Measurements from ENCODE around the gene TUBA1A. TPM values are rescaled to one million over a fixed set of nuclear protein-coding genes. Genes with fewer than 3 reads are reported as not detected.
A peak's percentile ranks its signal among the peaks of the same experiment; 100 is the strongest.

TUBA1A gene
- 480 and 921 TPM in 2 replicates for total RNA-seq (2012; rRNA removed)

- Histone ChIP-seq H3K9ac (ENCODE audit: low read depth, low read length) (peak within 1 kb of the TSS; percentile 98), H3K36me3 (ENCODE audit: insufficient read depth, low read length) (peaks cover 20% of the 10 kb centered on the region), H3K9me3 (replicated peaks; ENCODE audit: low read length) (no peaks in the 10 kb centered on the region), H3K4me2 (ENCODE audit: low read length) (peak within 1 kb of the TSS; percentile 84), H3K4me3 (ENCODE audit: low read length) (peak within 1 kb of the TSS; percentile 90), H3K27me3 (ENCODE audit: control insufficient read depth, insufficient read depth, low read length) (no peaks in the 10 kb centered on the region), H3K4me1 (ENCODE audit: control insufficient read depth, insufficient read depth, low read length) (peaks cover 21% of the 10 kb centered on the region)
These were observed at the start of gene TUBA1A for GRCh38 chr12:49188916-49189367. TUBA1A (minus strand) TSS chr12:49189080; CDS start chr12:49188979, 101 bp downstream.

GRCh38 chr12:49236423-49236822, 47.5 kb upstream of the TUBA1A start:
- no peaks in the 10 kb centered on the region for H3K9me3 ChIP-seq (replicated peaks; ENCODE audit: low read length)
- no peak overlapping the region for H3K4me2 ChIP-seq (ENCODE audit: low read length)
- H3K9ac ChIP-seq (ENCODE audit: low read depth, low read length) = no peak overlapping the region
- H3K4me3 ChIP-seq (ENCODE audit: low read length) = no peak overlapping the region
- H3K4me1 ChIP-seq (ENCODE audit: control insufficient read depth, insufficient read depth, low read length) = peaks cover 27% of the 10 kb centered on the region
- H3K27me3 ChIP-seq (ENCODE audit: control insufficient read depth, insufficient read depth, low read length) = no peaks in the 10 kb centered on the region
- H3K36me3 ChIP-seq (ENCODE audit: insufficient read depth, low read length) = no peaks in the 10 kb centered on the region

DNA sequence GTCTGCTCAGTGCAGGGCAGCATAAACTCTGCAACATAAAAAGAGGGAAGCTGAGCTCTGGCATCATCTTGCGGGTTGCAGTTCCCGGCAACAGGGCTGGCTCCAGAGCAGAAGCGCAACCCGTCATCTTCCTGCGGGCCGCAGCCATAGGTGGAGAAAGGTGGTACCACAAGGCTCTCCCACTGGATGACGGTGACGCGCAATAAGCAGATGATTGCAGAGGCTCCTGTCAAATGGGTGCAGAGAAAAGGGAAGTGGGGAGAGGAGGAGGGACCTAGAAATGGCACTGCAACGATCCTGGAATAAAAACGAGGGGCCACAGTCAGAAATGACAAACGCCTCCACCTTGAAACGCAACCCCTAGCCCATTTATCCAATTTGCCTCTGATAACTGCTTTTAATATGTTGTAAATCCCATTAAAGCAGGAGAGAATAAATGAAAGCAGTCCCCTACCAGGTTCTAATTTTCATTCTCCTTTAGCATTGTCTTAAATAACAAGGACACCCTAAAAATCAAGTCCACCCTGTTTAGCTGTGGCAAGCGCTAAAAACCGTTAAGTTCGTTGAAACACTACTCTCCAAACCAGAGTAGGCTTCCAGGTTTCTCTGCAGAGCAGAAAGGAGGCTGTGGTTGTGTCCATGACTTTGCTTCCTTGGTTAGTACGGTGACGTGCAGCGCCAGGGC, 45.1 kb upstream of the TUBA1A start:
- Histone ChIP-seq H3K27me3 (ENCODE audit: control insufficient read depth, insufficient read depth, low read length) (no peaks in the 10 kb centered on the region), H3K4me3 (ENCODE audit: low read length) (peak overlapping the region; percentile 54), H3K36me3 (ENCODE audit: insufficient read depth, low read length) (no peaks in the 10 kb centered on the region), H3K4me2 (ENCODE audit: low read length) (peak overlapping the region; percentile 80), H3K9ac (ENCODE audit: low read depth, low read length) (peak overlapping the region; percentile 88), H3K9me3 (replicated peaks; ENCODE audit: low read length) (no peaks in the 10 kb centered on the region), H3K4me1 (ENCODE audit: control insufficient read depth, insufficient read depth, low read length) (peaks cover 27% of the 10 kb centered on the region)

- H3K27me3 ChIP-seq (ENCODE audit: control insufficient read depth, insufficient read depth, low read length) = no peaks in the 10 kb centered on the region
- H3K9ac ChIP-seq (ENCODE audit: low read depth, low read length) = peak overlapping the region; percentile 78
- no peaks in the 10 kb centered on the region for H3K9me3 ChIP-seq (replicated peaks; ENCODE audit: low read length)
- H3K4me2 ChIP-seq (ENCODE audit: low read length) = peak overlapping the region; percentile 71
- H3K4me1 ChIP-seq (ENCODE audit: control insufficient read depth, insufficient read depth, low read length) = peaks cover 27% of the 10 kb centered on the region
- H3K4me3 ChIP-seq (ENCODE audit: low read length) = peak overlapping the region; percentile 52
- H3K36me3 ChIP-seq (ENCODE audit: insufficient read depth, low read length) = no peaks in the 10 kb centered on the region
These were observed 44.3 kb upstream of the TUBA1A start for GRCh38 chr12:49232940-49233841.

GRCh38 chr12:49231878-49232655, 43.2 kb upstream of the TUBA1A start:
- H3K4me3 ChIP-seq (ENCODE audit: low read length) = peak overlapping the region; percentile 52
- H3K27me3 ChIP-seq (ENCODE audit: control insufficient read depth, insufficient read depth, low read length) = no peaks in the 10 kb centered on the region
- peak overlapping the region; percentile 71 for H3K4me2 ChIP-seq (ENCODE audit: low read length)
- H3K9me3 ChIP-seq (replicated peaks; ENCODE audit: low read length) = no peaks in the 10 kb centered on the region
- peak overlapping the region; percentile 78 for H3K9ac ChIP-seq (ENCODE audit: low read depth, low read length)
- H3K36me3 ChIP-seq (ENCODE audit: insufficient read depth, low read length) = no peaks in the 10 kb centered on the region
- H3K4me1 ChIP-seq (ENCODE audit: control insufficient read depth, insufficient read depth, low read length) = peaks cover 27% of the 10 kb centered on the region

GRCh38 chr12:49230805-49231194, 41.9 kb upstream of the TUBA1A start:
- no peaks in the 10 kb centered on the region for H3K27me3 ChIP-seq (ENCODE audit: control insufficient read depth, insufficient read depth, low read length)
- no peak overlapping the region for H3K9ac ChIP-seq (ENCODE audit: low read depth, low read length)
- H3K36me3 ChIP-seq (ENCODE audit: insufficient read depth, low read length) = no peaks in the 10 kb centered on the region
- peaks cover 29% of the 10 kb centered on the region for H3K4me1 ChIP-seq (ENCODE audit: control insufficient read depth, insufficient read depth, low read length)
- no peak overlapping the region for H3K4me2 ChIP-seq (ENCODE audit: low read length)
- H3K9me3 ChIP-seq (replicated peaks; ENCODE audit: low read length) = no peaks in the 10 kb centered on the region
- no peak overlapping the region for H3K4me3 ChIP-seq (ENCODE audit: low read length)

DNA sequence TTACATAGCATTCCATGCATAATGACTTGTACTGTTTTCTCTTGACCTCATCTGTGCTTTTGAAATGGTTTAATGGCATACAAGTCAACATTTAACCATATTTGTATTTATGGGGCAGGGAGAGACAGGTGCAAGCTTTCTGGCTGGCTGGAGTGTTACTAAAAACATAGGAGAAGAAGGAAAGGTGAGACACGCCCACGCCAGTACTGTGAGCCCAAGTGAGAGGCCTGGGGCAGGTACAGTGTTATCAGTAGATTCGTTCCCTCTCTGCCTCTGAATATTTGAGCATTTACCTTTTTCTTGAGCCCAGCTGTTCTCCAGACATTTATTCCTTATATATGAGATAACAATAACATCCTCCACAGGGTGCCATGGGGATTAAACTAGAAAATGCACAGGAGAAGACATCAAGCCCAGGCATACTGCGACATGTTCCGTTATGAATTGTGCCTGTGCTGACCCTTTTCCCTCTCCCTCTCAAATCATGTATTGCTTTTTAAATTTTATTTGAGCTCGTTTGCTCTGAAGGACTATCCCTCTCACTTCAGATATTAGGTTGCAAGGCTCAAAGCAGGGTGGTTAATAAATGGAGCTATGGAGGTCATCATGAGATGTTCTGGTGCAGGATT, 41.4 kb upstream of the TUBA1A start:
- no peaks in the 10 kb centered on the region for H3K36me3 ChIP-seq (ENCODE audit: insufficient read depth, low read length)
- no peak overlapping the region for H3K9ac ChIP-seq (ENCODE audit: low read depth, low read length)
- no peaks in the 10 kb centered on the region for H3K27me3 ChIP-seq (ENCODE audit: control insufficient read depth, insufficient read depth, low read length)
- no peaks in the 10 kb centered on the region for H3K9me3 ChIP-seq (replicated peaks; ENCODE audit: low read length)
- H3K4me2 ChIP-seq (ENCODE audit: low read length) = no peak overlapping the region
- peaks cover 34% of the 10 kb centered on the region for H3K4me1 ChIP-seq (ENCODE audit: control insufficient read depth, insufficient read depth, low read length)
- no peak overlapping the region for H3K4me3 ChIP-seq (ENCODE audit: low read length)

DNA sequence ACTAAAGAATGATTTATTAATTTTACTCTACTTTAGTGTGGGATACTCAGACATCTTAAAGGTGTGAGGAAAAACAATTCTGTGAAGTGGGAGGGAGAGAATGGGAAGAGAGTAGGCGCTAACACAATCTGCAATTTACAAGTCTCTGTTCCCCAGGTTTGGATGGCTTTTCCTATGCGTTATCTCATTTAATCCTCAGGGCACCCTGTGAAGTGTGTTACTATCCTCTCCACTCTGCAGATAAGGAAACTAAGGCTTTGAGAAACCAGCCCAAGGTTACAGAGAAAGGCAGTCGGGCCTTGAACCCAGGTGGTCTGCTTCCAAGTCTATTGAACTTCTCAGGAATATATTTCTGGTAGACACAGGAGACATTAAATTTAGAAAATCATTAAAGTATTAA, 39.8 kb upstream of the TUBA1A start:
- Histone ChIP-seq H3K27me3 (ENCODE audit: control insufficient read depth, insufficient read depth, low read length) (no peaks in the 10 kb centered on the region), H3K4me3 (ENCODE audit: low read length) (no peak overlapping the region), H3K9me3 (replicated peaks; ENCODE audit: low read length) (no peaks in the 10 kb centered on the region), H3K4me2 (ENCODE audit: low read length) (no peak overlapping the region), H3K4me1 (ENCODE audit: control insufficient read depth, insufficient read depth, low read length) (peaks cover 27% of the 10 kb centered on the region), H3K9ac (ENCODE audit: low read depth, low read length) (no peak overlapping the region), H3K36me3 (ENCODE audit: insufficient read depth, low read length) (no peaks in the 10 kb centered on the region)

- H3K4me1 ChIP-seq (ENCODE audit: control insufficient read depth, insufficient read depth, low read length) = peaks cover 24% of the 10 kb centered on the region
- H3K9ac ChIP-seq (ENCODE audit: low read depth, low read length) = no peak overlapping the region
These were observed 38.8 kb upstream of the TUBA1A start for GRCh38 chr12:49227713-49228112.

DNA sequence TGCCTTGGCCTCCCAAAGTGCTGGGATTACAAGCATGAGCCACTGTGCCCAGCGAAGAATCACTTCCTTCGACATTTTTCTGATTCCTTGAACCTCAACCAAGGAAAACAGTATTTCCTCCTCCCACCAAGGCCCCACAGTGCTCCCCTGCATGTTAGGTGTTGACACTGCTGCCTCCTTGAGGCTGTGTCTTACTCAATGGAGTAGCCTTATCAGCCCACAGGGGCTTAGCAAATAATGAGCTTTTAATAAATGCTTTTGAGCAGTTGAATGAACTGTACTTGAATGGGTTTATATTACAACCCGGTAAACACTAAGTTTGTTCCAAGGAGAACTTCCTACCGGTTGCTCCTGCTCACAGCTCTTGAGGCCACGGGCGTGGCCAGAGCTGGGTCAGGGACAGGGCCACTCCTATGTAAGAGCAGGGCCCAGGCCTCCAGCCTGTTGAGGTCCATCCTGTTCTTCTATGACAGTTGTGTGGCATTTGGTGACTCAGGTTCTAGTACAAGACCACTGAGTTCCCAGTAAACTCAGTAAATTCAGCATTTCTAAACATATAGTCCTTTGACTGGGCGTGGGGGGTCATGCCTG, 36.8 kb upstream of the TUBA1A start:
- no peaks in the 10 kb centered on the region for H3K9me3 ChIP-seq (replicated peaks; ENCODE audit: low read length)
- H3K9ac ChIP-seq (ENCODE audit: low read depth, low read length) = no peak overlapping the region
- H3K4me3 ChIP-seq (ENCODE audit: low read length) = no peak overlapping the region
- no peaks in the 10 kb centered on the region for H3K36me3 ChIP-seq (ENCODE audit: insufficient read depth, low read length)
- H3K4me2 ChIP-seq (ENCODE audit: low read length) = no peak overlapping the region
- peaks cover 13% of the 10 kb centered on the region for H3K4me1 ChIP-seq (ENCODE audit: control insufficient read depth, insufficient read depth, low read length)
- no peaks in the 10 kb centered on the region for H3K27me3 ChIP-seq (ENCODE audit: control insufficient read depth, insufficient read depth, low read length)

More at GRCh38 chr12:49227713-49228112, 38.8 kb upstream of the TUBA1A start:
- no peaks in the 10 kb centered on the region for H3K9me3 ChIP-seq (replicated peaks; ENCODE audit: low read length)
- no peaks in the 10 kb centered on the region for H3K27me3 ChIP-seq (ENCODE audit: control insufficient read depth, insufficient read depth, low read length)
- H3K36me3 ChIP-seq (ENCODE audit: insufficient read depth, low read length) = no peaks in the 10 kb centered on the region
- no peak overlapping the region for H3K4me2 ChIP-seq (ENCODE audit: low read length)
- no peak overlapping the region for H3K4me3 ChIP-seq (ENCODE audit: low read length)
